Activated T-helper 9 cell treated with anti-CD3 and anti-CD28 coated beads, Interleukin-2, amount 50 U/mL, for 16 hours (primary cell): Measurements from ENCODE around the gene C2CD2.

ENCODE experiments used
- DNase-seq: peaks from one replicate; pipeline ENCODE4 v3.0.0-alpha.2; 2020; ENCODE audit warnings: low read depth

C2CD2 gene

DNA sequence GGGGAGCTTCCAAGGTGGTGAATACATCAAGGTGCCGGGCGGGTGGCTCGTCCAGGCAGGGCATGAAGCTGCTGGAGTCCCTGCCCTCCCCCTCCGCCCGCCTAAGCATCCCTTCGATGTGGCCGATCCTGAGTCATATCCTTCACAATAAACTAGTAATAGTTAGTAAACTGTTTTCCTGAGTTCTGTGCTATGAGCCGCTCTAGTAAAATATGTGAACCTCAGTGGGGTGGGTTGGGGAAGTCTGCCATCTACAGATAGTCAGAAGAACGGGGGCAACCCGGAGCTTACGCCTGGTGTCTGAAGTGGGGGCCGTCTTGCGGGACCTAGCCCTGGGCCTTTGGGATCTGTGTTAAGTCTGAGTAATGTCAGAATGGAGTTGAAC, 21.6 kb downstream of the C2CD2 start:
- DNase-seq: no peak

DNA sequence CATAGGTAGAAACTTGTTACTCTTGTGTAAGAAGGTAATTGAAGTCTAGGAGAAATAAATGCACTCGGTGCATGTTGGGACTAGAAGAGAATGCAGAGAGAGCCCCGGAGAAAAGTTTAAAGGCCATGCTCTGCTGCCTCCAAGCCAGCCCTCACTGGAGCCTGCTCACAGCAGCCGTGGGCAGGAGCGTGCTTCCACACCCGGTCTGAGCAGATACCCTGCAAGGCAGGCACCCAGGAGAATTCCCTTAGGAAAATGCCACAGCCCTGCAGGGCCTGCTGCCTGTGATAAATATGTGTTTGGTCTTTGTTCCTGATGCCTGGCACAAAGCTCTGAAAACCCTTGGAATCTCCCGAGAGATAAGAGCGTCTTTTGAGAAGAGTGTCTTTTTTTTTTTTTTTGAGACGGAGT, 22.8 kb downstream of the C2CD2 start:
- no peak for DNase-seq

- no peak for DNase-seq
Observed at GRCh38 chr21:41929248-41929647, 24.6 kb downstream of the C2CD2 start.

GRCh38 chr21:41928621-41929220, 25.1 kb downstream of the C2CD2 start:
- DNase-seq: no peak

GRCh38 chr21:41927727-41928409, 25.9 kb downstream of the C2CD2 start:
- DNase-seq: no peak

GRCh38 chr21:41926807-41927171, 27.0 kb downstream of the C2CD2 start:
- DNase-seq: no peak

DNA sequence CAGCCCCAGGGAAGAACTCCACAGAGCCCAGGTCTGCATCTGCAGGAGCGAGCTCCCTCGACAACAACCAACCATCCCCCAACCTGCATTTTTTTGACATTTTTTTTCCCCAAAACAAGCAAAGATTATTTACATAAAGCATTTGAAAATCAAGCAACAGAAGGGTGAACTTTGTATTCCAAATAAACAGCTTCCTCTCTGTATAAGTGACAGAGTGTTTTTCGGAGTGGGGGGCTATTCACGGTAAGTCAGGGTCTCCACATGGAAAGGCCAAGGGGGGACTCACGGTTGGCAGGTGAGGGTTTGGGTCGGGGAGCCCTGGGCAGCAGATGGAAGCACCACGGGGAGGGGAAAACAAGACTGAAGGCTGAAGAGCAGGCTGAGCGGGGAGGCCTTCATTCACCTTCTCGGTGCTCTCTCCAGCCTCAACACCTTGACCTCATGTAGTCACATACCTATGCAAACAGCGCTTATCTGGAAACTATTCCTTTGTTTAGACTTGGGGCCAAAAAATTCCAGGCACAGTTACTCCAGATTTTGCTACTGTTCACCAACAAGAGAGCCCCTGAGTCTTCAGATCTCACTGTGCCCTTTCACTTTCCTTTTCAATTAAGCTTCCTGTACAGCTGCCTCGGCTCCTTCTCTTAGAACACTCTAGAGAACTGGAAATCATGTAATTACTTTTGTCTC, 27.6 kb downstream of the C2CD2 start:
- DNase-seq: no peak

GRCh38 chr21:41925767-41926116, 28.1 kb downstream of the C2CD2 start:
- no peak for DNase-seq

- no peak for DNase-seq
Observed at GRCh38 chr21:41924368-41924754, 29.5 kb downstream of the C2CD2 start.

- no peak for DNase-seq
Observed at GRCh38 chr21:41923631-41924367, 30.0 kb downstream of the C2CD2 start.

GRCh38 chr21:41923186-41923585, 30.6 kb downstream of the C2CD2 start:
- no peak for DNase-seq

DNA sequence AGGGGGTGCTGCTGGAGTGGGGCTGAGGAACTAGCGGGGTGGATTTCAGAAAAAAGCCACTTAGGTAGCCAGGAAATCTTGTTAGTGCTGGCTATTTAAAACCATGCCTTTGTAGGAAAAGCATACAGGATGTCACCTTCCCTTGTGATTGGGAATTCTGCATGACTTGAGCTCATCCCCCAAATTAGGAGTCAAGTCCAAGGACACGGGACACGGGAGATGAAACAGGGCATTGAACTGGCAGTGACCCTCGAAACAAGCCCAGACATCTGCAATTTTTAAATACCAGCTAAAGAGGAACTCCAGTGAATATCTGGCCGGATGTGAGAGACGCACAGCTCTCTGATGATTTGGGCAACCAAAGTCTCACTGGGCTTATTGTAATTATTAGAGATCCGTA, 32.8 kb downstream of the C2CD2 start:
- no peak for DNase-seq

DNA sequence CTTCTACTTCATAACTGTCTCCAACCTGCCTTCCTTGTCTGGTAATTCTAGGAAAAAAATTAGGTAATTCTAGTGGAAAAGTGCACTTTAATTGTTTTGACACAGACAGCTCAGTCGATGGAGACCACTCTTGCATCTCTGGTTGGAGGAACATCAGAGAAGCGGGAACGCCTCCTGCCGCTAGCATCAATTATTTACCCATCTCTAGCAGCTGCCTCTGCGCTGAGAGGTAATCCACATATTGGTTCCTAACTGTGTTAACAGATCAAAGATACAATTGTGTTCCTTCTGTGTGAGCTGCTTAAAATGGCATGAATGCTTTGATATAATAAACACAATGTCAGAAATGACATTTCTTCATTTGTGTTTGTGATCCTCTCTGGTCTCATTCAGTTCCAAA, 33.3 kb downstream of the C2CD2 start:
- DNase-seq: no peak

DNA sequence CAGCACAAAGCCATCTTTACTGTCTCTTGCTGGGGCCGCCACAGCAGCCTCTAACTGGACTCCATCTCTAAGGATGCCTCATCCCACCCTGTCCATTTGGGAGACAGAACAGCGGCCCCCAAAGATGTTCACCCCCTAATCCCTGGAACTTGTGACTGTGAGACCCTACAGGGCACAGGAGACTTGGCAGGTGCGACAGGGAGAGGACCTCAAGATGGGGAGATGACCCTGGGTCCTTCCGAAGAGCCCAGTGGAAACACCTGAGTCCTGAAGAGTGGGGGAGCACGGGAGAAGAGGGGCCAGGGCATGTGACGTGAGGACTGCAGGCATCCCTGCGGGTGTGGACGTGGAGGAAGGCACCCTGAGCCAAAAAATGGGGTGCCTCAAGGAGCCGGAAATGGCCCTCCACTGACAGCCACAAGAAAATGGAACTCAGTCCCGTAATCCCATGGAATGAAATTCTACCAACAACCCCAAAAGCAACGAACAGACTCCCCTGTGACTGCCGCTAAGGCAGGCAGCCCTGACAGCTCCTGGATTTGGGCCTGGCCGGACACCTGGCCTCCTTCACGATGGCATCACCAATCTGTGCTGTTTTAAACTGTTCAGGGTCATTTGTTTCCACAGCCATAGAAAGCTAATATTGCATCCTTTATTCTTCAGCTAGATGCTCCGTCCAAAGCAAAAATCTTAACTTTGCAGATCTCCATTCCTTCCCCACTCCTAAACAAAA, 34.0 kb downstream of the C2CD2 start:
- DNase-seq: no peak

DNA sequence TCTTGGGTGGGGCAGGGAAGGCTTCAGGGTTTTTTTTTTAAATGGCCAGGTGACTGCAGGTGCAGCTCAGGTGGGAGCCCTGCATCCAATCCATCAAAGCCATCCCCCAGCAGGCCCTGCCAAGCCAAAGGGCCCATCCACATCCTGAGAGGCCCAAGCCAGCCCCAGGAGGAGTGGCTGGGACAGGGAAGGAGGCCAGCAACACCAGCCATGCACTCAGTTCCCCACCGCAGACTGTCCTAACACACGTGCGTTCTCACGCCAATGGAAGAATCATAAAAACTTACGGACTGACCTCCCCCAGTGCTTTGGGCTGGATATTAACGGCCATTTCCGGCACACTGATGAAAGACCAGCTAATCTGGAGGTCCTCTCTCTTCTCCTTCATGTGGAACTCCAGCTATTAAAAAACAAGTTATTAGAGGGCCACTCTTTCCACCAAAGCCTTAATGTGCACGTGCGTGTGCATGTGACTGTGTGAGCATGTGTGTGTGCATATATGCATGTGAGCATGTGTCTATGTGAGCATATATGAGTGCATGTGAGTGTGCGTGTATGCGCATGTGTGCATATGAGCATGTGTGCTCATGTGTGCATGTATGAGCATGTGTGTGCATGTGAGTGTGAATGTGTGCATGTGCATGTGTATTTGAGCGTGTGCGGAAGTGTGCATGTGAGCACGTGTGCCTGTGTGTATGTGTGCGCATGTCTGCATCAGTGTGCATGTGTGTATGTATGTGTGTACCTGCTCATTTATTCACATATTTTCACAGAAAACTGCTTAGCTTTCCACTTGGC, 35.1 kb downstream of the C2CD2 start:
- no peak for DNase-seq

DNA sequence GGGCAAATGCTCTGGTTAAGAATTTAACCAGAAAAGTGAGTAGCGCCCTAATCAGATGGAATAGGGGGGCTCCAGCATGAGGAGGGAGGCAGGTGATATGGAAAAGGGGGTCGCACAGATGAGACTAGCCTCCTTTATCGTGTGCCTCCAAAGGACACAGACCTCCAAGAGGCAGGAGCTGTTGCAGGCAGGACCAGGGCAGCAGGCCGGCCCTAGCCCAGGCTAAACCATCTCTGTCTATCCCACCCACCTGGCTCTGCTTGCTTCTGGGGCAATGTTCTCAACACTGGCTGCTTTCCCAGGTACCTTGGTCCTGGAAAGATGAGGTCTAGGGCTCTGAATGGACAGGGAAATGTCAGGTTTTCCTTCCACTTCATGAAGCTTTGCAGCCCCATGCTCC, 36.3 kb downstream of the C2CD2 start:
- DNase-seq: no peak

- no peak for DNase-seq
Observed at GRCh38 chr21:41916888-41917433, 36.9 kb downstream of the C2CD2 start.

GRCh38 chr21:41914965-41915364, 38.9 kb downstream of the C2CD2 start:
- no peak for DNase-seq

GRCh38 chr21:41914358-41914757, 39.5 kb downstream of the C2CD2 start:
- no peak for DNase-seq

DNA sequence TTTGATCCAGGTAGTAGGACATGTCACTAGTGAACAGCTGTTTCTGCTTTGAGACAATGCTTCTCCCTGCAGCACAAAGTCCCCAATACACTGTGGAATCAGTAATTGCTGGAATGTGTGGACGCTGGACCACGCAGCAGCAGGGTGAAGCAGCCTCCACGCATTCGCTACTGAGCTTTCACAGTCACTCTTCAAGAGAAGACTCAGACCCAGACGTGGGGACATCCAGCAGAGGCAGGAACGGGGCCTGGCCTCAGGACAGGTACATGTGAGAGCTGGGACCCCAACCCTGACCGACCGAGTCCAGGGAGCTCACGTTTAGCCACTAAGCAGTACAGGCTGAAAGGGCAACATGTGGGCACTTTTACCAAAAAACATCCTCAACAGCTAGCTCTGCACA, 40.6 kb downstream of the C2CD2 start:
- no peak for DNase-seq

DNA sequence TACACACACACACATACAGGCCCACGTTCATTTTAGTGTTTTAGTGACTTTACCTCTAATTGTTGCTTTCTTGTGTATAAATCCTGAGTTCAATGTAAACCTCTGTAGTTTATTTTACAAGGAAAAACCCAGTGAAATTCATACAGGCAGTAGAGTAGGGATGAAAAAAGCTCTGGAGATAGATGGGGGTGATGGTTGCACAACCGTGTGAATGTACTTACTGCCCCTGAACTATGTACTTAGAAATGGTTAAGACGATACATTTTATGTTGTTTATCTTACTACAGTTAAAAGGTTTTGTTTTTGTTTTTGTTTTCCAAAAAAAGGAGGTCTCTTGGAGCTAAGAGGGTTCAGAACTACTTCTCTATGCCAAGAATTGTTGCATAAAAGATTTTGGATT, 45.0 kb downstream of the C2CD2 start:
- no peak for DNase-seq
